Upper lobe of right lung (tissue), 1 donor: ENCODE results near the gene CYP1A2. TPM values are rescaled to one million over a fixed set of nuclear protein-coding genes. Genes with fewer than 3 reads are reported as not detected.
"Not testable (repeated sequence)": the region's sequence is repeated elsewhere in the genome, so short reads cannot be mapped to it uniquely, and the experiment has no call there.

ENCODE experiments used
- ATAC-seq: fragments of 200-7000 bp; cut with Tn5 transposase; one replicate; pipeline ENCODE4 v1.9.1; 2020; ENCODE audit warnings: mild to moderate bottlenecking, moderate library complexity
- DNase-seq: peaks from one replicate; pipeline ENCODE4 v3.0.0-alpha.2; 2020
- H3K27ac ChIP-seq: fragments of 200-600 bp; one replicate; pipeline ENCODE4 v1.8.0; 2022
- H3K27me3 ChIP-seq: fragments of 200-600 bp; one replicate; pipeline ENCODE4 v1.8.0; 2022; ENCODE audit warnings: mild to moderate bottlenecking
- H3K36me3 ChIP-seq: fragments of 200-600 bp; one replicate; pipeline ENCODE4 v1.8.0; 2022
- H3K4me1 ChIP-seq: fragments of 200-600 bp; one replicate; pipeline ENCODE4 v1.8.0; 2022
- H3K4me3 ChIP-seq: fragments of 200-600 bp; one replicate; pipeline ENCODE4 v1.8.0; 2022; ENCODE audit warnings: mild to moderate bottlenecking
- H3K9me3 ChIP-seq: fragments of 200-600 bp; one replicate; pipeline ENCODE4 v1.8.0; 2022
- CTCF ChIP-seq: fragments of 200-600 bp; IDR thresholded peaks from one replicate; pipeline ENCODE4 v1.8.0; 2022; ENCODE audit warnings: antibody characterized with exemption
- intact Hi-C: fragments of 100-400 bp; cut with DNase I; formaldehyde crosslinking; loops from one replicate; pipeline ENCODE4 v1.11.0; 2022
- total RNA-seq: library from RNA; stranded (reverse); fragmentation: NEBNext Ultra II Directional; extraction: Animal tissue kit (Norgen Biotek cat#: 25700); gene quantifications from one replicate; pipeline ENCODE4 v1.2.1, GENCODE V29; 2021
- donor health status: DM: no; HTN: yes; CAD: no; lungs with severe emphysema.

The CYP1A2 gene
- total RNA-seq, 1 donor from 2014 or later, result 0.32 TPM

- Histone ChIP-seq H3K36me3 (no peaks in the 10 kb centered on the region), H3K4me3 (peak within 1 kb of the TSS; percentile 64), H3K27ac (peak within 1 kb of the TSS; percentile 59), H3K27me3 (no peaks in the 10 kb centered on the region), H3K4me1 (peaks cover 6% of the 10 kb centered on the region), H3K9me3 (no peaks in the 10 kb centered on the region)
- ATAC-seq, result peak; percentile 78
- intact Hi-C loops, result no loop called here
- no peak for TF ChIP-seq CTCF
- DNase-seq, result peak; percentile 77
Measured at GRCh38 chr15:74725225-74725774, 23.3 kb upstream of the CYP1A2 start, which contains the start of gene CYP1A1. Gene CYP1A1, minus strand, starts transcription at chr15:74725528. Its CDS starts 2,431 bp downstream, at chr15:74723097.

GRCh38 chr15:74725845-74726773 lies 22.5 kb upstream of the CYP1A2 start:
- H3K9me3 ChIP-seq, result no peaks in the 10 kb centered on the region
- H3K27ac ChIP-seq, result peak overlapping the region; percentile 59
- TF ChIP-seq CTCF, result no peak
- intact Hi-C loops, result no loop called here
- H3K27me3 ChIP-seq, result no peaks in the 10 kb centered on the region
- DNase-seq (peak; percentile 80), ATAC-seq (peak; percentile 69)
- no peaks in the 10 kb centered on the region for H3K36me3 ChIP-seq
- peaks cover 6% of the 10 kb centered on the region for H3K4me1 ChIP-seq
- peak overlapping the region; percentile 64 for H3K4me3 ChIP-seq

GRCh38 chr15:74726774-74727164 lies 21.9 kb upstream of the CYP1A2 start:
- ATAC-seq (no peak), DNase-seq (no peak)
- H3K4me3 ChIP-seq, result peak overlapping the region; percentile 64
- peak overlapping the region; percentile 59 for H3K27ac ChIP-seq
- peaks cover 6% of the 10 kb centered on the region for H3K4me1 ChIP-seq
- no peaks in the 10 kb centered on the region for H3K9me3 ChIP-seq
- intact Hi-C loops, result no loop called here
- no peaks in the 10 kb centered on the region for H3K36me3 ChIP-seq
- H3K27me3 ChIP-seq, result no peaks in the 10 kb centered on the region
- TF ChIP-seq CTCF, result no peak

GRCh38 chr15:74727727-74728126 lies 20.9 kb upstream of the CYP1A2 start:
- Histone ChIP-seq H3K9me3 (no peaks in the 10 kb centered on the region), H3K27me3 (no peaks in the 10 kb centered on the region), H3K4me1 (peaks cover 6% of the 10 kb centered on the region), H3K4me3 (no peak overlapping the region), H3K27ac (no peak overlapping the region), H3K36me3 (no peaks in the 10 kb centered on the region)
- intact Hi-C loops, result no loop called here
- TF ChIP-seq CTCF, result no peak
- ATAC-seq, result no peak
- no peak for DNase-seq

GRCh38 chr15:74728699-74729098 lies 19.9 kb upstream of the CYP1A2 start:
- not testable (repeated sequence) for DNase-seq, H3K4me3 ChIP-seq

GRCh38 chr15:74729372-74729771 lies 19.3 kb upstream of the CYP1A2 start:
- H3K4me3 ChIP-seq, H3K36me3 ChIP-seq, ATAC-seq, H3K27me3 ChIP-seq, H3K4me1 ChIP-seq, H3K9me3 ChIP-seq, H3K27ac ChIP-seq, DNase-seq, intact Hi-C loops: not testable (repeated sequence)

More at GRCh38 chr15:74728699-74729098, 19.9 kb upstream of the CYP1A2 start:
- H3K4me1 ChIP-seq, H3K27me3 ChIP-seq, intact Hi-C loops, ATAC-seq, H3K9me3 ChIP-seq, H3K36me3 ChIP-seq, H3K27ac ChIP-seq: not testable (repeated sequence)
